ENCODE measurements around the gene CPNE1. TPM values are rescaled to one million over a fixed set of nuclear protein-coding genes. Genes with fewer than 3 reads are reported as not detected.

CPNE1 gene
- polyA plus RNA-seq, 3 donors: 153 to 210 (median 167) TPM

DNA sequence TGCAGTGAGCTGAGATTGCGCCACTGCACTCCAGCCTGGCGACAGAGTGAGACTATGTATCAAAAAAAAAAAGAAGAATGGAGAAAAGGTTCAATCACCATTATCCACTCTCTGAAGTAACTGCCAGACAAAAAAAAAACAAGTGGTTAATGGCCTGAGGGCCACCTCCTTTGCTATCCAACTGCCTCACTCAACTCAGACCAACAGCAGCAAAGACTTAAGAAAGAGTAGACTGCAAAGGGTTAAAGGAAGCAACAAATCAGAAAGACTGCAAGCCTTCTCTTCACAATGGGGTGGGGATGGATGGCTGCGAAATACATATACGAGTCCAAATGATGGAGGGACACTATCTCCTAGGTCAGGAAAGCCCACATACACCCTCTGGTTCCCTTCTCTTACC lies 31.3 kb upstream of the CPNE1 start:
- peaks cover 35% of the 10 kb centered on the region for H3K79me2 ChIP-seq (ENCODE audit: insufficient read depth, low read length)
- Mint-ChIP-seq H3K9me3 (no peaks in the 10 kb centered on the region), H3K4me3 (no peak overlapping the region), H3K27me3 (ENCODE audit: low read depth in 3 of 3) (peaks cover 0 to 3% (median 1%) of the 10 kb centered on the region in 3 donors), H3K4me1 (peaks cover 31% of the 10 kb centered on the region), H3K36me3 (peaks cover 23 to 47% of the 10 kb centered on the region in 2 donors), H3K27ac (peak overlapping the region in 1 of 7 donors; percentile 55)
- no peak for DNase-seq
- H4K20me1 ChIP-seq (ENCODE audit: insufficient read depth, low read length): peaks cover 12% of the 10 kb centered on the region
- TF ChIP-seq, protein P1, sequence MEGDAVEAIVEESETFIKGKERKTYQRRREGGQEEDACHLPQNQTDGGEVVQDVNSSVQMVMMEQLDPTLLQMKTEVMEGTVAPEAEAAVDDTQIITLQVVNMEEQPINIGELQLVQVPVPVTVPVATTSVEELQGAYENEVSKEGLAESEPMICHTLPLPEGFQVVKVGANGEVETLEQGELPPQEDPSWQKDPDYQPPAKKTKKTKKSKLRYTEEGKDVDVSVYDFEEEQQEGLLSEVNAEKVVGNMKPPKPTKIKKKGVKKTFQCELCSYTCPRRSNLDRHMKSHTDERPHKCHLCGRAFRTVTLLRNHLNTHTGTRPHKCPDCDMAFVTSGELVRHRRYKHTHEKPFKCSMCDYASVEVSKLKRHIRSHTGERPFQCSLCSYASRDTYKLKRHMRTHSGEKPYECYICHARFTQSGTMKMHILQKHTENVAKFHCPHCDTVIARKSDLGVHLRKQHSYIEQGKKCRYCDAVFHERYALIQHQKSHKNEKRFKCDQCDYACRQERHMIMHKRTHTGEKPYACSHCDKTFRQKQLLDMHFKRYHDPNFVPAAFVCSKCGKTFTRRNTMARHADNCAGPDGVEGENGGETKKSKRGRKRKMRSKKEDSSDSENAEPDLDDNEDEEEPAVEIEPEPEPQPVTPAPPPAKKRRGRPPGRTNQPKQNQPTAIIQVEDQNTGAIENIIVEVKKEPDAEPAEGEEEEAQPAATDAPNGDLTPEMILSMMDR (IDR thresholded peaks at IDR 0.05): no peak
- peaks cover 22 to 33% of the 10 kb centered on the region in 2 donors for H3K4me1 ChIP-seq (ENCODE audit: control insufficient read depth in 1 of 2, insufficient read depth in 2 of 2, low read length in 2 of 2)
- H3K4me3 ChIP-seq (replicated peaks in 1 of 3; ENCODE audit: low read depth in 2 of 3, low read length in 3 of 3): no peak overlapping the region
- no peak overlapping the region for H3K27ac ChIP-seq (ENCODE audit: low read depth in 1 of 2, low read length in 2 of 2)
- H3K36me3 ChIP-seq (replicated peaks in 1 of 2; ENCODE audit: control insufficient read depth in 1 of 2, insufficient read depth in 2 of 2, low read length in 2 of 2): peaks cover 28 to 31% of the 10 kb centered on the region in 2 donors
- no peaks in the 10 kb centered on the region for H3K9me3 ChIP-seq (replicated peaks in 1 of 2; ENCODE audit: control insufficient read depth in 1 of 2, insufficient read depth in 1 of 2, low read length in 2 of 2)
- H3K9ac ChIP-seq (ENCODE audit: insufficient read depth, low read length, poor library complexity, severe bottlenecking): no peak overlapping the region
- no peak overlapping the region for H3K4me2 ChIP-seq (replicated peaks; ENCODE audit: extremely low read depth, low read length, poor library complexity, severe bottlenecking)
- intact Hi-C loops (cut with micrococcal nuclease): loop anchor here in 1 of 2 donors (5.0 kb wide), 1 partner anchor 36 kb away; no protein-coding TSS in a partner anchor
- WGBS (ENCODE audit: insufficient coverage): no CpG with 5 or more reads among the region's 4 CpGs
- H2AFZ ChIP-seq (ENCODE audit: insufficient read depth, low read depth, low read length, poor library complexity, severe bottlenecking): no peak overlapping the region
- H3K27me3 ChIP-seq (ENCODE audit: control insufficient read depth in 2 of 2, insufficient read depth in 2 of 2, low read length in 2 of 2): no peaks in the 10 kb centered on the region

DNA sequence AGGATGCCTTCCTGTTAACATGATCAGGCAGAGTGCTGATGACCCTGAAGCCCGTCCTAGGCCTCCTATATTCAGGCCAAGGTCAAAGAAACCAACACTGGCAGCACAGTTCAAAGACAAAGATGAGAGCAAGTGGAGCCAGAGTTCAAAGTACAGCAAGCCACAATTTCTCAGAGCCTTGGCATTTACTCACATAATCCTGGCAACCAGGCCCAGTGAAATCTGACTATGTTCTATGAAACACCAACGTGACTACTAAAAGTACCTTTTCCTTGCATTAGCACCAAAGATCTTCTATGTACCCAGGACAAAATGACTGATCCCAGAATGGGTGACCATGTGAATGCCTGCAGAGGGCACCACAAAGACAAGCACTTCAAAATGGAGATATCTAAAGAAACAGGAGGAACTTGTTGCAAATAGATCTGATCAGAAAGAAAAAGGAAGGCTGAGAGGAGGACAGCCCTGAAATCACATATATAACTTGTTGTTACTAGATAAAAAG lies 30.6 kb upstream of the CPNE1 start:
- Histone ChIP-seq H3K36me3 (replicated peaks in 1 of 2; ENCODE audit: control insufficient read depth in 1 of 2, insufficient read depth in 2 of 2, low read length in 2 of 2) (peaks cover 33 to 36% of the 10 kb centered on the region in 2 donors), H4K20me1 (ENCODE audit: insufficient read depth, low read length) (peaks cover 5% of the 10 kb centered on the region), H3K4me2 (replicated peaks; ENCODE audit: extremely low read depth, low read length, poor library complexity, severe bottlenecking) (no peak overlapping the region), H3K4me3 (replicated peaks in 1 of 3; ENCODE audit: low read depth in 2 of 3, low read length in 3 of 3) (no peak overlapping the region), H3K27ac (ENCODE audit: low read depth in 1 of 2, low read length in 2 of 2) (no peak overlapping the region), H3K9ac (ENCODE audit: insufficient read depth, low read length, poor library complexity, severe bottlenecking) (no peak overlapping the region), H3K79me2 (ENCODE audit: insufficient read depth, low read length) (peaks cover 30% of the 10 kb centered on the region), H2AFZ (ENCODE audit: insufficient read depth, low read depth, low read length, poor library complexity, severe bottlenecking) (no peak overlapping the region), H3K4me1 (ENCODE audit: control insufficient read depth in 1 of 2, insufficient read depth in 2 of 2, low read length in 2 of 2) (peaks cover 16 to 26% of the 10 kb centered on the region in 2 donors), H3K9me3 (replicated peaks in 1 of 2; ENCODE audit: control insufficient read depth in 1 of 2, insufficient read depth in 1 of 2, low read length in 2 of 2) (no peaks in the 10 kb centered on the region), H3K27me3 (ENCODE audit: control insufficient read depth in 2 of 2, insufficient read depth in 2 of 2, low read length in 2 of 2) (no peaks in the 10 kb centered on the region)
- intact Hi-C loops (cut with micrococcal nuclease): loop anchor here in 1 of 2 donors (5.0 kb wide), 1 partner anchor 37 kb away; no protein-coding TSS in a partner anchor
- TF ChIP-seq, protein P1 (IDR thresholded peaks at IDR 0.05): no peak
- H3K9me3 Mint-ChIP-seq: no peaks in the 10 kb centered on the region
- no CpG with 5 or more reads among the region's 2 CpGs for WGBS (ENCODE audit: insufficient coverage)
- H3K4me1 Mint-ChIP-seq: peaks cover 24% of the 10 kb centered on the region
- H3K27me3 Mint-ChIP-seq (ENCODE audit: low read depth in 3 of 3): peaks cover 0 to 3% (median 1%) of the 10 kb centered on the region in 3 donors
- peak overlapping the region in 1 of 7 donors; percentile 27 for H3K27ac Mint-ChIP-seq
- no peak for DNase-seq
- no peak overlapping the region for H3K4me3 Mint-ChIP-seq
- H3K36me3 Mint-ChIP-seq: peaks cover 28 to 53% of the 10 kb centered on the region in 2 donors
